Keratinocyte (primary cell): ENCODE results near the gene TIFAB. TPM values are rescaled to one million over a fixed set of nuclear protein-coding genes. Genes with fewer than 3 reads are reported as not detected.

ENCODE experiments used
- DNase-seq: peaks from one replicate; pipeline ENCODE4 v3.0.0-alpha.2; 2011; ENCODE audit warnings: low read depth, missing footprints, low spot score
- FAIRE-seq: peaks from 2 replicates; lab custom pipeline; 2011; peaks lifted over from hg19 to GRCh38; lab: Jason Lieb, UNC
- H2AFZ ChIP-seq: 2 replicates; pipeline ENCODE4 v1.6.0; 2012; ENCODE audit warnings: low read length, control low read depth, inconsistent platforms; ENCODE audit not compliant: control insufficient read depth
- H3K27ac ChIP-seq: 2 replicates; pipeline ENCODE4 v1.5.1; 2011; ENCODE audit warnings: low read length; ENCODE audit not compliant: control insufficient read depth, insufficient read depth
- H3K27me3 ChIP-seq: 3 replicates; pipeline ENCODE4 v1.6.0; 2011; ENCODE audit warnings: low read length; ENCODE audit not compliant: control insufficient read depth, insufficient read depth; ENCODE audit errors: extremely low read depth
- H3K36me3 ChIP-seq, 2 experiments: 2 replicates in 1 of 2; 3 replicates in 1 of 2; pipeline ENCODE4 v1.5.1; 2011; ENCODE audit warnings: low read length in 2 of 2, mild to moderate bottlenecking in 1 of 2; ENCODE audit not compliant: control insufficient read depth in 2 of 2, insufficient read depth in 2 of 2; ENCODE audit errors: extremely low read depth in 1 of 2
- H3K4me1 ChIP-seq: 3 replicates; pipeline ENCODE4 v1.5.1; 2011; ENCODE audit warnings: low read length; ENCODE audit not compliant: control insufficient read depth, insufficient read depth; ENCODE audit errors: extremely low read depth
- H3K4me2 ChIP-seq: 3 replicates; pipeline ENCODE4 v1.6.0; 2011; ENCODE audit warnings: low read depth, low read length; ENCODE audit not compliant: control insufficient read depth, insufficient read depth; ENCODE audit errors: extremely low read depth
- H3K4me3 ChIP-seq, 3 experiments: fragments of 200-600 bp in 1 of 3; sonication (generic) in 1 of 3; 2 replicates in 2 of 3; 3 replicates in 1 of 3; pipeline ENCODE4 v1.5.1; 2011 to 2016; ENCODE audit warnings: low read length in 3 of 3, mild to moderate bottlenecking in 3 of 3, control low read depth in 2 of 3, inconsistent platforms in 1 of 3, low read depth in 1 of 3, mixed read lengths in 1 of 3, mixed run types in 1 of 3, moderate library complexity in 1 of 3; ENCODE audit not compliant: control insufficient read depth in 2 of 3, insufficient read depth in 2 of 3; ENCODE audit errors: extremely low read depth in 1 of 3
- H3K79me2 ChIP-seq: 2 replicates; pipeline ENCODE4 v1.6.0; 2012; ENCODE audit warnings: low read length; ENCODE audit not compliant: control insufficient read depth, insufficient read depth
- H3K9ac ChIP-seq: 3 replicates; pipeline ENCODE4 v1.6.0; 2011; ENCODE audit warnings: low read length; ENCODE audit not compliant: control insufficient read depth, insufficient read depth; ENCODE audit errors: extremely low read depth
- H3K9me1 ChIP-seq: 3 replicates; pipeline ENCODE4 v1.6.0; 2011; ENCODE audit warnings: low read length; ENCODE audit not compliant: control insufficient read depth, insufficient read depth; ENCODE audit errors: extremely low read depth
- H3K9me3 ChIP-seq: 2 replicates; pipeline ENCODE4 v1.5.1; 2012; ENCODE audit warnings: low read depth, low read length; ENCODE audit not compliant: control insufficient read depth
- H4K20me1 ChIP-seq: 3 replicates; pipeline ENCODE4 v1.6.0; 2011; ENCODE audit warnings: low read length; ENCODE audit not compliant: control insufficient read depth, insufficient read depth; ENCODE audit errors: extremely low read depth
- CTCF ChIP-seq, 3 experiments: IDR thresholded peaks in 1 of 3; conservative IDR thresholded peaks in 1 of 3; optimal IDR thresholded peaks in 1 of 3; 2 replicates in 2 of 3; 3 replicates in 1 of 3; pipeline versions ENCODE3 to v1.5.1; 2011; ENCODE audit warnings: low read length in 3 of 3, mild to moderate bottlenecking in 3 of 3, moderate library complexity in 2 of 3, control low read depth in 1 of 3, inconsistent platforms in 1 of 3; ENCODE audit not compliant: insufficient read depth in 2 of 3; ENCODE audit errors: extremely low read depth in 1 of 3
- EZH2 ChIP-seq: IDR thresholded peaks from one replicate; pipeline ENCODE4 v1.6.1; 2012; ENCODE audit warnings: inconsistent platforms, mild to moderate bottlenecking, low read length, moderate library complexity
- dilution Hi-C: fragments of 300-500 bp; cut with MboI; formaldehyde crosslinking; loops from one replicate; pipeline ENCODE4 v1.7.0; 2020; ENCODE audit warnings: low sequenced_read_pairs; ENCODE audit not compliant: extremely low pct_ligation_motif_present
- polyA plus RNA-seq, 5 experiments: library from polyadenylated mRNA; depleted of rRNA in 3 of 5; stranded (reverse) in 3 of 5; stranded (forward) in 1 of 5; unstranded in 1 of 5; fragments of >200 nt; gene quantifications; 1 replicate in 1 of 5; 2 replicates in 3 of 5; 3 replicates in 1 of 5; pipeline versions ENCODE4 v1.2.1 to v1.2.3, GENCODE V29; 2011 to 2012; ENCODE audit warnings: missing spikeins in 2 of 5, low read depth in 1 of 5, low replicate concordance in 1 of 5

The TIFAB gene
- polyA plus RNA-seq, 1 donor (not counting 4 experiments of a cell fraction or from before 2014, with no cell fraction given): not detected

GRCh38 chr5:135422419-135422818 lies 29.7 kb downstream of the TIFAB start:
- no peak for TF ChIP-seq CTCF (optimal IDR thresholded peaks at IDR 0.05 in 1 of 3, IDR thresholded peaks at IDR 0.05 in 1 of 3, conservative IDR thresholded peaks at IDR 0.05 in 1 of 3; ENCODE audit: extremely low read depth in 1 of 3, insufficient read depth in 2 of 3, low read length in 3 of 3)
- TF ChIP-seq EZH2: no peak
- peaks cover 11% of the 10 kb centered on the region for H3K4me1 ChIP-seq
- no peaks in the 10 kb centered on the region for H3K9me1 ChIP-seq
- FAIRE-seq (no peak), DNase-seq (no peak)
- no peaks in the 10 kb centered on the region for H3K27me3 ChIP-seq
- no peaks in the 10 kb centered on the region for H3K36me3 ChIP-seq
- H3K4me2 ChIP-seq: no peak overlapping the region
- H4K20me1 ChIP-seq: no peaks in the 10 kb centered on the region
- H3K79me2 ChIP-seq: no peaks in the 10 kb centered on the region
- dilution Hi-C loops: no loop called here
- H3K9me3 ChIP-seq: no peaks in the 10 kb centered on the region
- no peak overlapping the region for H3K27ac ChIP-seq
- no peak overlapping the region for H3K9ac ChIP-seq
- H2AFZ ChIP-seq: no peak overlapping the region
- no peak overlapping the region for H3K4me3 ChIP-seq

GRCh38 chr5:135417083-135417482 lies 35.1 kb downstream of the TIFAB start:
- H3K27me3 ChIP-seq: no peaks in the 10 kb centered on the region

More at GRCh38 chr5:135417083-135417482, 35.1 kb downstream of the TIFAB start:
- Histone ChIP-seq H4K20me1 (no peaks in the 10 kb centered on the region), H2AFZ (no peak overlapping the region), H3K9ac (no peak overlapping the region), H3K4me3 (no peak overlapping the region), H3K27ac (no peak overlapping the region), H3K36me3 (no peaks in the 10 kb centered on the region), H3K4me2 (no peak overlapping the region), H3K9me1 (no peaks in the 10 kb centered on the region), H3K4me1 (no peaks in the 10 kb centered on the region), H3K9me3 (no peaks in the 10 kb centered on the region), H3K79me2 (no peaks in the 10 kb centered on the region)
- FAIRE-seq (no peak), DNase-seq (no peak)
- TF ChIP-seq CTCF (optimal IDR thresholded peaks at IDR 0.05 in 1 of 3, IDR thresholded peaks at IDR 0.05 in 1 of 3, conservative IDR thresholded peaks at IDR 0.05 in 1 of 3; ENCODE audit: extremely low read depth in 1 of 3, insufficient read depth in 2 of 3, low read length in 3 of 3) (no peak), EZH2 (no peak)
- dilution Hi-C loops: no loop called here
